Endodermal cell (in vitro differentiated cells): Measurements from ENCODE around the gene PLVAP. TPM values are rescaled to one million over a fixed set of nuclear protein-coding genes. Genes with fewer than 3 reads are reported as not detected.

Experiments
- DNase-seq: peaks from one replicate; pipeline ENCODE4 v3.0.0-alpha.2; 2017
- H3K27ac ChIP-seq: 2 replicates; pipeline ENCODE4 v1.5.1; 2013; ENCODE audit warnings: mild to moderate bottlenecking, low read depth, low read length, moderate library complexity
- H3K27me3 ChIP-seq: 2 replicates; pipeline ENCODE4 v1.6.1; 2013; ENCODE audit warnings: mild to moderate bottlenecking, low read length, moderate library complexity; ENCODE audit not compliant: insufficient read depth, control insufficient read depth, poor library complexity, severe bottlenecking
- H3K36me3 ChIP-seq: 2 replicates; pipeline ENCODE4 v1.7.0; 2013; ENCODE audit warnings: mild to moderate bottlenecking, low read length, moderate library complexity; ENCODE audit not compliant: control insufficient read depth, insufficient read depth
- H3K4me1 ChIP-seq: one replicate; pipeline ENCODE4 v1.7.0; 2013; ENCODE audit warnings: low read length; ENCODE audit not compliant: control insufficient read depth, insufficient read depth
- H3K4me3 ChIP-seq: 2 replicates; pipeline ENCODE4 v1.5.1; 2013; ENCODE audit warnings: mild to moderate bottlenecking, low read length, moderate library complexity
- H3K9ac ChIP-seq: 2 replicates; pipeline ENCODE4 v1.6.1; 2013; ENCODE audit warnings: mild to moderate bottlenecking, low read length, moderate library complexity; ENCODE audit not compliant: poor library complexity, severe bottlenecking; ENCODE audit errors: extremely low read depth
- H3K9me3 ChIP-seq: 2 replicates; pipeline ENCODE4 v1.6.1; 2013; ENCODE audit warnings: mild to moderate bottlenecking, low read length, moderate library complexity; ENCODE audit not compliant: control insufficient read depth
- H3K27ac Mint-ChIP-seq: 2 replicates; pipeline ENCODE4 v1.8.0; 2020; ENCODE audit warnings: mixed read lengths
- H3K27me3 Mint-ChIP-seq: 2 replicates; pipeline ENCODE4 v1.8.0; 2021; ENCODE audit warnings: mild to moderate bottlenecking, mixed read lengths; ENCODE audit not compliant: insufficient read depth
- H3K36me3 Mint-ChIP-seq: 2 replicates; pipeline ENCODE4 v1.8.0; 2020; ENCODE audit warnings: low read depth, mixed read lengths
- H3K4me1 Mint-ChIP-seq: 2 replicates; pipeline ENCODE4 v1.8.0; 2020; ENCODE audit warnings: mixed read lengths
- H3K4me3 Mint-ChIP-seq: 2 replicates; pipeline ENCODE4 v1.8.0; 2020; ENCODE audit warnings: mild to moderate bottlenecking, moderate library complexity, mixed read lengths
- H3K9me3 Mint-ChIP-seq: 2 replicates; pipeline ENCODE4 v1.8.0; 2020; ENCODE audit warnings: mild to moderate bottlenecking, mixed read lengths
- CTCF ChIP-seq: fragments of 200-600 bp; sonication (generic); conservative IDR thresholded peaks from 2 replicates; pipeline ENCODE4 v1.5.0; 2021; ENCODE audit warnings: antibody characterized with exemption, mild to moderate bottlenecking
- WGBS, 2 experiments: methylation state at CpG; one replicate each; pipeline versions ENCODE4 v1.1.5 to v1.1.7; 2013; ENCODE audit warnings: missing lambda C conversion rate in 2 of 2, mixed read lengths in 1 of 2; ENCODE audit not compliant: insufficient coverage in 1 of 2, insufficient read length in 1 of 2; 5-methylcytosine and 5-hydroxymethylcytosine counted together
- long read RNA-seq, 4 experiments: library from polyadenylated mRNA in 2 of 4; library from RNA in 1 of 4; library from capped mRNA in 1 of 4; stranded (forward) in 3 of 4; unstranded in 1 of 4; transcript quantifications; one replicate each; pipeline ENCODE4 v2.0.0, GENCODE V29; 2020 to 2021; ENCODE audit warnings: inconsistent platforms in 1 of 4
- polyA plus RNA-seq, 2 experiments: library from polyadenylated mRNA; stranded (reverse); fragments of 50-300 nt; gene quantifications; one replicate each; pipeline ENCODE4 v1.2.3, GENCODE V29; 2013
- total RNA-seq, 2 donors: library from RNA; stranded (reverse); fragmentation: NEBNext Ultra II Directional in 1 of 2; extraction: Animal tissue kit (Norgen Biotek cat#: 25700) in 1 of 2; gene quantifications; 2 replicates in 1 of 2; 3 replicates in 1 of 2; pipeline ENCODE4 v1.2.1, GENCODE V29; 2021

The PLVAP gene
- under 1 TPM in 1 of 2 donors, not detected in 1; 0.44 TPM for total RNA-seq
- polyA plus RNA-seq (2013, experiment 1 of 2): 0.85 TPM
- 1.1 TPM for polyA plus RNA-seq (2013, experiment 2 of 2)
- long read RNA-seq, experiment 1: 0 reads
- long read RNA-seq, experiment 2: 0 reads
- long read RNA-seq, experiment 3: 0 reads
- long read RNA-seq, experiment 4: 0 reads

GRCh38 chr19:17376935-17377600 lies at the start of gene PLVAP:
Gene PLVAP (minus strand): TSS chr19:17377342. CDS start chr19:17377288, 54 bp downstream.
- Histone ChIP-seq H3K27me3 (no peaks in the 10 kb centered on the region), H3K4me3 (no peak within 1 kb of the TSS), H3K36me3 (no peaks in the 10 kb centered on the region), H3K4me1 (no peaks in the 10 kb centered on the region), H3K9me3 (no peaks in the 10 kb centered on the region), H3K9ac (no peak within 1 kb of the TSS), H3K27ac (no peak within 1 kb of the TSS)
- Mint-ChIP-seq H3K36me3 (no peaks in the 10 kb centered on the region), H3K27me3 (peaks cover 2% of the 10 kb centered on the region), H3K4me1 (peaks cover 2% of the 10 kb centered on the region), H3K4me3 (no peak within 1 kb of the TSS), H3K9me3 (peaks cover 4% of the 10 kb centered on the region), H3K27ac (no peak within 1 kb of the TSS)
- no peak for TF ChIP-seq CTCF
- WGBS, 2 experiments: 93 to 95% methylated on average over 21 to 39 of the region's 39 CpGs
- no peak for DNase-seq

GRCh38 chr19:17424743-17425365 lies 47.7 kb upstream of the PLVAP start:
- H3K4me1 ChIP-seq: no peaks in the 10 kb centered on the region
- Mint-ChIP-seq H3K36me3 (peaks cover 10% of the 10 kb centered on the region), H3K27me3 (no peaks in the 10 kb centered on the region), H3K27ac (peak overlapping the region; percentile 48), H3K4me3 (peak overlapping the region; percentile 44), H3K9me3 (no peaks in the 10 kb centered on the region), H3K4me1 (peaks cover 6% of the 10 kb centered on the region)
- H3K27ac ChIP-seq: no peak overlapping the region
- H3K9me3 ChIP-seq: no peaks in the 10 kb centered on the region
- H3K36me3 ChIP-seq: peaks cover 4% of the 10 kb centered on the region
- TF ChIP-seq CTCF: peak; percentile 76
- WGBS, 2 experiments: 13 to 23% methylated on average over 4 to 27 of the region's 27 CpGs
- no peaks in the 10 kb centered on the region for H3K27me3 ChIP-seq
- no peak overlapping the region for H3K4me3 ChIP-seq
- DNase-seq: peak; percentile 96
- H3K9ac ChIP-seq: no peak overlapping the region

GRCh38 chr19:17423429-17424208 lies 46.5 kb upstream of the PLVAP start:
- H3K27me3 Mint-ChIP-seq: no peaks in the 10 kb centered on the region
- H3K4me3 ChIP-seq: no peak overlapping the region
- peaks cover 13% of the 10 kb centered on the region for H3K4me1 Mint-ChIP-seq
- H3K9me3 Mint-ChIP-seq: no peaks in the 10 kb centered on the region
- no peaks in the 10 kb centered on the region for H3K27me3 ChIP-seq
- no peak overlapping the region for H3K4me3 Mint-ChIP-seq
- no peak overlapping the region for H3K27ac ChIP-seq
- no peaks in the 10 kb centered on the region for H3K4me1 ChIP-seq
- WGBS, 2 experiments: 92 to 93% methylated on average over 10 to 20 of the region's 20 CpGs
- no peak overlapping the region for H3K27ac Mint-ChIP-seq
- H3K9ac ChIP-seq: no peak overlapping the region
- no peaks in the 10 kb centered on the region for H3K9me3 ChIP-seq
- H3K36me3 Mint-ChIP-seq: peaks cover 10% of the 10 kb centered on the region
- no peak for DNase-seq
- no peak for TF ChIP-seq CTCF
- peaks cover 4% of the 10 kb centered on the region for H3K36me3 ChIP-seq
